Mesenchymal stem cell (in vitro differentiated cells and primary cell): Measurements from ENCODE around the gene SLC41A3.

ENCODE experiments used
- DNase-seq: peaks from one replicate; pipeline ENCODE4 v3.0.0-alpha.2; 2013
- H2AFZ ChIP-seq: one replicate; pipeline ENCODE4 v1.6.1; 2013; ENCODE audit warnings: low read depth, mild to moderate bottlenecking, control low read depth, inconsistent platforms, low read length, moderate library complexity
- H2AK5ac ChIP-seq: 2 replicates; pipeline ENCODE4 v1.6.1; 2013; ENCODE audit warnings: low read length, moderate library complexity, mild to moderate bottlenecking, inconsistent platforms; ENCODE audit not compliant: severe bottlenecking
- H2BK120ac ChIP-seq: one replicate; pipeline ENCODE4 v1.6.1; 2013; ENCODE audit warnings: low read depth, mild to moderate bottlenecking, inconsistent platforms, low read length, moderate library complexity
- H2BK12ac ChIP-seq, 2 experiments: one replicate each; pipeline ENCODE4 v1.6.1; 2013; ENCODE audit warnings: inconsistent platforms in 2 of 2, low read length in 2 of 2, mild to moderate bottlenecking in 2 of 2, moderate library complexity in 2 of 2, control low read depth in 1 of 2
- H2BK15ac ChIP-seq: one replicate; pipeline ENCODE4 v1.6.1; 2013; ENCODE audit warnings: mild to moderate bottlenecking, low read depth, inconsistent platforms; ENCODE audit not compliant: poor library complexity, severe bottlenecking
- H2BK5ac ChIP-seq: 2 replicates; pipeline ENCODE4 v1.6.1; 2013; ENCODE audit warnings: low read depth, mild to moderate bottlenecking, low read length, control low read depth, inconsistent platforms; ENCODE audit not compliant: poor library complexity, severe bottlenecking
- H3K14ac ChIP-seq, 2 experiments: one replicate each; pipeline ENCODE4 v1.6.1; 2013; ENCODE audit warnings: inconsistent platforms in 2 of 2, low read length in 2 of 2, control low read depth in 1 of 2, mild to moderate bottlenecking in 1 of 2, moderate library complexity in 1 of 2
- H3K18ac ChIP-seq, 2 experiments: one replicate each; pipeline ENCODE4 v1.6.1; 2013; ENCODE audit warnings: inconsistent platforms in 2 of 2, low read length in 2 of 2, control low read depth in 1 of 2, low read depth in 1 of 2, mild to moderate bottlenecking in 1 of 2
- H3K23ac ChIP-seq, 2 experiments: one replicate each; pipeline ENCODE4 v1.6.1; 2013; ENCODE audit warnings: inconsistent platforms in 2 of 2, low read length in 2 of 2, mild to moderate bottlenecking in 2 of 2, moderate library complexity in 2 of 2, control low read depth in 1 of 2
- H3K27ac ChIP-seq: 2 replicates; pipeline ENCODE4 v1.5.1; 2013; ENCODE audit warnings: mild to moderate bottlenecking, moderate library complexity, low read length, control low read depth, inconsistent platforms; ENCODE audit not compliant: poor library complexity, severe bottlenecking
- H3K27me3 ChIP-seq, 2 experiments: 2 replicates each; pipeline versions ENCODE4 v1.6.1 to v1.7.0; 2013; ENCODE audit warnings: low read length in 2 of 2, mild to moderate bottlenecking in 2 of 2, moderate library complexity in 2 of 2, control low read depth in 1 of 2, inconsistent platforms in 1 of 2; ENCODE audit not compliant: control insufficient read depth in 1 of 2, insufficient read depth in 1 of 2
- H3K36me3 ChIP-seq, 2 experiments: 2 replicates each; pipeline versions ENCODE4 v1.6.1 to v1.7.0; 2013; ENCODE audit warnings: low read length in 2 of 2, control low read depth in 1 of 2, inconsistent platforms in 1 of 2, low read depth in 1 of 2, mild to moderate bottlenecking in 1 of 2; ENCODE audit not compliant: insufficient read depth in 2 of 2, control insufficient read depth in 1 of 2
- H3K4ac ChIP-seq, 2 experiments: one replicate each; pipeline ENCODE4 v1.6.1; 2013; ENCODE audit warnings: inconsistent platforms in 2 of 2, low read length in 2 of 2, mild to moderate bottlenecking in 2 of 2, moderate library complexity in 2 of 2, control low read depth in 1 of 2, low read depth in 1 of 2
- H3K4me1 ChIP-seq: 2 replicates; pipeline ENCODE4 v1.6.1; 2013; ENCODE audit warnings: low read depth, low read length, control low read depth; ENCODE audit not compliant: control insufficient read depth, insufficient read depth
- H3K4me2 ChIP-seq: 2 replicates; pipeline ENCODE4 v1.6.1; 2013; ENCODE audit warnings: low read length, mild to moderate bottlenecking, inconsistent platforms; ENCODE audit not compliant: poor library complexity, severe bottlenecking
- H3K4me3 ChIP-seq, 2 experiments: 2 replicates each; pipeline versions ENCODE4 v1.5.1 to v1.7.0; 2013; ENCODE audit warnings: low read length in 2 of 2, mild to moderate bottlenecking in 2 of 2, control low read depth in 1 of 2, low read depth in 1 of 2; ENCODE audit not compliant: insufficient read depth in 1 of 2
- H3K79me1 ChIP-seq: replicated peaks from 2 replicates; pipeline ENCODE4 v1.6.1; 2013; ENCODE audit warnings: mild to moderate bottlenecking, control low read depth, low read length, inconsistent platforms; ENCODE audit not compliant: poor library complexity, severe bottlenecking
- H3K9ac ChIP-seq: 2 replicates; pipeline ENCODE4 v1.7.0; 2013; ENCODE audit warnings: mild to moderate bottlenecking, low read length, moderate library complexity
- H3K9me3 ChIP-seq: 2 replicates; pipeline ENCODE4 v1.7.0; 2013; ENCODE audit warnings: mild to moderate bottlenecking, low read length; ENCODE audit not compliant: control insufficient read depth
- H4K8ac ChIP-seq: one replicate; pipeline ENCODE4 v1.6.1; 2013; ENCODE audit warnings: inconsistent platforms, mild to moderate bottlenecking, low read length, moderate library complexity
- H4K91ac ChIP-seq: one replicate; pipeline ENCODE4 v1.6.1; 2013; ENCODE audit warnings: mild to moderate bottlenecking, low read length, inconsistent platforms
- WGBS: methylation state at CpG from one replicate; pipeline ENCODE4 v1.1.7; 2013; ENCODE audit warnings: mixed read lengths; 5-methylcytosine and 5-hydroxymethylcytosine counted together

The SLC41A3 gene

DNA sequence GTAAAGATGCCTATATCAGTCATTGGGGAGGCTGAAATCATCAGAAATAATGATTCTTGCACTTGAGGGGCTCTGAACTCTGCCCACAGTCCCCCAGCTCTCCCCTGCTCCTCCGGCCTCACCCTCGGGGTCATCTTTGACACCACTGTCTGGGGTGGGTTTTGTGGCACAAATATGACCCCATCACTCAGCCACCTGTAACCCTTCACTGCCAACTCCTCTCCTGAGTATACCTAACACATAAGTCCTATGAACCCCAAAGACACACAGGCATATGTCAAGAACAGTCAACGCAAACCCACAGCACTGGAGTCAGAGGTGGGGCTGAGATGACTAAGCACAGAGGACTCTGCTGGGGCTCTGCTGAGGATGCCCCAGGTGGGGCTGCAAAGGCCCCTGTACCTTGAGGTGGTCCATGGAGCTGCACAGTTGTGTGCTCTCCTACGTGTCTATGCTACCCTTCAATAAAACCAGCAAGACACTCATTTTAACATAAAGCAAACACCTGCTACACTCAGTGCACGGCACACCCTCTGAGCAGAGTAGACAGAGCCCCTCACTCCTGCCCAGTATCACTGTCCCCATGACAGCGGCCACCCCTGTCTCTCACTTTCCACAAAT is 29.9 kb downstream of the SLC41A3 start:
- WGBS: 97% methylated on average over 6 of the region's 6 CpGs
- Histone ChIP-seq H2BK12ac (no peak overlapping the region), H2AFZ (no peak overlapping the region)

DNA sequence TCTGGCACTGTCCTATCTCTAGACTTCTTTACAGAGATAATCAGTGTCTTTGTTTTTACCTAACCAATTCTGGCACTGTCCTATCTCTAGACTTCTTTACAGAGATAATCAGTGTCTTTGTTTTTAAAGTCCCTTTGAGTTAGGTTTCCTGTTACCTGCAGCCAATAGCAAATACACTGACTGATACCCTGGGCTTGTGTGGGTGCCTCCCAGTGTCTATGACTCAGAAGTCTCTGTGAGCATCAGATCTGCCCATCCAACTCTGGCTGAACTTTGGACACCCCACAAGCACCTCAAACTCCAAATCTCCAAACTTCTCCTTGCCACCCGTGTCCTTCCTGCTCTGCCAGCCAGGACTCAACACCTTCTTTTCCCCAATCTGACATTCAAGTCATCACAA is 30.4 kb downstream of the SLC41A3 start:
- no peak for DNase-seq
- H2BK120ac ChIP-seq: no peak overlapping the region
- H3K4me3 ChIP-seq: no peak overlapping the region
- H3K14ac ChIP-seq: no peak overlapping the region
- no peaks in the 10 kb centered on the region for H3K79me1 ChIP-seq
- H4K91ac ChIP-seq: no peak overlapping the region
- no peak overlapping the region for H4K8ac ChIP-seq
- H3K4ac ChIP-seq: no peak overlapping the region
- H3K36me3 ChIP-seq: peaks cover 0 to 11% of the 10 kb centered on the region in 2 experiments
- no peaks in the 10 kb centered on the region for H3K27me3 ChIP-seq
- no peak overlapping the region for H2AK5ac ChIP-seq
- no peaks in the 10 kb centered on the region for H3K9me3 ChIP-seq
- no peak overlapping the region for H3K18ac ChIP-seq
- no peak overlapping the region for H2BK15ac ChIP-seq
- no peak overlapping the region for H2BK5ac ChIP-seq
- no peak overlapping the region for H3K9ac ChIP-seq
- no peak overlapping the region for H2AFZ ChIP-seq
- H3K27ac ChIP-seq: no peak overlapping the region
- no peak overlapping the region for H2BK12ac ChIP-seq
- no peak overlapping the region for H3K4me2 ChIP-seq
- no peaks in the 10 kb centered on the region for H3K4me1 ChIP-seq
- no peak overlapping the region for H3K23ac ChIP-seq
- WGBS: 100% methylated on average over 1 of the region's 1 CpG

More for the DNA sequence above, 29.9 kb downstream of the SLC41A3 start:
- Histone ChIP-seq H4K8ac (no peak overlapping the region), H3K36me3 (peaks cover 0 to 14% of the 10 kb centered on the region in 2 experiments), H4K91ac (no peak overlapping the region), H3K79me1 (no peaks in the 10 kb centered on the region), H3K4ac (no peak overlapping the region), H3K27ac (no peak overlapping the region), H3K9me3 (no peaks in the 10 kb centered on the region), H3K23ac (no peak overlapping the region), H3K18ac (no peak overlapping the region), H2AK5ac (no peak overlapping the region), H2BK120ac (no peak overlapping the region), H2BK5ac (no peak overlapping the region), H3K4me3 (no peak overlapping the region), H3K4me2 (no peak overlapping the region), H3K27me3 (no peaks in the 10 kb centered on the region), H2BK15ac (no peak overlapping the region), H3K14ac (no peak overlapping the region), H3K9ac (no peak overlapping the region), H3K4me1 (no peaks in the 10 kb centered on the region)
- DNase-seq: no peak

GRCh38 chr3:126052196-126053058 is 31.5 kb downstream of the SLC41A3 start:
- Histone ChIP-seq H3K23ac (no peak overlapping the region), H3K9ac (no peak overlapping the region), H4K91ac (no peak overlapping the region), H3K4me1 (no peaks in the 10 kb centered on the region), H2BK15ac (no peak overlapping the region), H3K4me2 (no peak overlapping the region), H2AK5ac (no peak overlapping the region), H3K36me3 (peaks cover 0 to 10% of the 10 kb centered on the region in 2 experiments), H2AFZ (no peak overlapping the region), H3K4me3 (no peak overlapping the region), H3K18ac (no peak overlapping the region), H3K4ac (no peak overlapping the region), H3K27ac (no peak overlapping the region), H3K14ac (no peak overlapping the region), H2BK120ac (no peak overlapping the region), H3K9me3 (no peaks in the 10 kb centered on the region), H4K8ac (no peak overlapping the region), H2BK5ac (no peak overlapping the region), H2BK12ac (no peak overlapping the region), H3K27me3 (no peaks in the 10 kb centered on the region), H3K79me1 (no peaks in the 10 kb centered on the region)
- DNase-seq: no peak
- 94% methylated on average over 16 of the region's 16 CpGs for WGBS

DNA sequence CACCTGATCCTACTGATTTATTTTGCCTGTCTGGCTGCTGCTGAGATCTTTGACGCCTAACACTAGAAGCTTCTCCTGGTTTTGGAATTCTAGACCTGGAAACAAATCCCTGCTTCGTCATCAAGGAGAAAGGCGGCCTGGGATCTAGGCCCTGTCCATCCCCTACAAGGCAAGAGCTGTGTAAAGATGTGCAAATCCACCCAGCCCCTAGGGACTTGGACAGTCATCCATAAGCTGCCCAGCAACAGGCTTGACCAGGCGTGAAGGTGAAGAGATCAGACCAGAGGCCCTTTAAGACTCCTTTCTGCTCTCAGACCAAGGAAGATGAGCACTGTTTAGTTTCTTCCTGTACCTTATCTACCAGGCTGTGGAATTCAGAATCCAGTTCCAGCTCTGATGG is 32.2 kb downstream of the SLC41A3 start:
- no peaks in the 10 kb centered on the region for H3K9me3 ChIP-seq
- no peak overlapping the region for H2AK5ac ChIP-seq
- H4K8ac ChIP-seq: no peak overlapping the region
- H2BK5ac ChIP-seq: no peak overlapping the region
- no peak overlapping the region for H3K18ac ChIP-seq
- H3K14ac ChIP-seq: no peak overlapping the region
- no peak overlapping the region for H3K4me2 ChIP-seq
- H3K27me3 ChIP-seq: no peaks in the 10 kb centered on the region
- H3K4ac ChIP-seq: no peak overlapping the region
- DNase-seq: no peak
- H2BK15ac ChIP-seq: no peak overlapping the region
- H3K36me3 ChIP-seq: peaks cover 0 to 8% of the 10 kb centered on the region in 2 experiments
- H3K9ac ChIP-seq: no peak overlapping the region
- no peaks in the 10 kb centered on the region for H3K4me1 ChIP-seq
- no peak overlapping the region for H3K27ac ChIP-seq
- H2BK12ac ChIP-seq: no peak overlapping the region
- H3K4me3 ChIP-seq: no peak overlapping the region
- no peaks in the 10 kb centered on the region for H3K79me1 ChIP-seq
- H2AFZ ChIP-seq: no peak overlapping the region
- H3K23ac ChIP-seq: no peak overlapping the region
- H4K91ac ChIP-seq: no peak overlapping the region
- WGBS: 95% methylated on average over 4 of the region's 4 CpGs
- H2BK120ac ChIP-seq: no peak overlapping the region
